ENCODE measurements around the gene LAMA5.

DNA sequence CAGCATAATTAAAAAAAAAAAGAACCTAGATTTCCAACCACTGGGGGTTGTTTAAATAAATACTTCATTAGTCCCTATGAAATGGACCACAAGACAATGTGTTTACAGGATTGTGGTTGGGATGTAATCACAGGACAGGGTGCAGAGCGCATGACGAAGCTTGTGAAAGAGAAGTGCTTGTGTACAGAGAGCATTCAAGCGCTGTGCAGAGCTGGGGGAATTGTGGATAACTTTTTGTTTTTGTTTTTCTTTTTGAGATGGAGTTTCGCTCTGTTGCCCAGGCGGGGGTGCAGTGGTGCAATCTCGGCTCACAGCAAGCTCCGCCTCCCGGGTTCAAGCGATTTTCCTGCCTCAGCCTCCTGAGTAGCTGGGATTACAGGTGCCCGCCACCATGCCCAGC is 22.3 kb downstream of the LAMA5 start:
- TF ChIP-seq POLR2A (IDR thresholded peaks at IDR 0.05; ENCODE audit: low read length), result no peak
- TF ChIP-seq GATA1 (IDR thresholded peaks at IDR 0.05; ENCODE audit: low read depth, low read length), result no peak

Data from erythroblast (primary cell).